ENCODE measurements around the gene SSH2.
"Not testable (repeated sequence)": the region's sequence is repeated elsewhere in the genome, so short reads cannot be mapped to it uniquely, and the experiment has no call there.

SSH2 gene

DNA sequence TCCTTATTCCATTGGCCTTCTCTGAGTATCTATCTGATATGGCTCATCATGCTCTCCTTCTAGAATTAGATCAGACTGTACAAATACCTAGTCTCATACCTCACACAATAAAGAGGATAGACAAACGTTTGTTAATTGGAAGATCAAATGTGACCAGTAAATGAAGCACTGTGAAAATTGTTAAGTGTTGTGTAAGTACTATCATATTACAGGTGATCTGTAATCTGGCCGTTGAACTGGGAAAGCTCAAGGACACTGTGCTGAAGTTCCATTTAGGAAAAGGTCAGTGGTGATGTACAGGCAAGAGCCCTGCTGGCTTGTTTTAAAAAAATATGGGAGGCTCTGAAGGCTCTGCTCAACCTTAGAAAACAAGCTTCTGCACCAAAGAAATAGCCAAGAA, 268.8 kb downstream of the SSH2 start:
- no peak for DNase-seq (ENCODE audit: low read depth)

DNA sequence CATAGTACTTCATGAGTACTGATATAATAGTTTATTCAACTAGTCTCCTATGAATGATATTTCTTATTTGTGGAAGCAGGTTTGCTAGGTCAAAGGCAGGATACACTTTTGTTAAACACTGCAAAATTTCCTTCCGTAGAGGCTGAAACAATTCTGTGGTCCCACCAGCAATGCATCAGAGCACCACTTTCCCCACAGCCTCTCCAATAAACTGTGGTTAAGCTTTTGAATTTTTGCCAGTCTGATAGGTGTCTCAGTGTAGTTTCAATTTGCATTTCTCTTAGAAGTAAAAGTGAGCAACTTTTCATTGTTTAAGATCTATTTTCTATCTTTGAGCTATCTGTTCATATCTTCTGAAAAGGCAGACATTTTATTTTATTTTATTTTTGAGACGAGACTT, 270.9 kb downstream of the SSH2 start:
- DNase-seq (ENCODE audit: low read depth), result no peak

DNA sequence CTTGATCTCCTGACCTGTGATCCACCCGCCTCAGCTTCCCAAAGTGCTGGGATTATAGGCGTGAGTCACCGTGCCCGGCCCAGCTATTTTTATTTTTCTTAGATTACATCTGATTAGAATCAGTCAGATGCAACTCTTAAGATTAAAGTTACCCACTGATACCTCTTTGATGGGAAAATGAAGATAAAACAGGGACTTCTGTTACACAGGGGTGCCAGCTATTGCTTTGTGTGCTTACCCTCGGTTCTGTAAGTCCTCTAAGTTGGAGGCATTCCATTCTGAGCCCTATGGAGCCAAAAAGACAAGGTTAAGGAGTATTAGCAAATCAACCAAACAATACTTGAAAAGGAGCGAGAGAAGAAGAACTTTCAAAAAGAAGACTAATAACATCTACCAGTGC, 274.7 kb downstream of the SSH2 start:
- no peak for DNase-seq (ENCODE audit: low read depth)

DNA sequence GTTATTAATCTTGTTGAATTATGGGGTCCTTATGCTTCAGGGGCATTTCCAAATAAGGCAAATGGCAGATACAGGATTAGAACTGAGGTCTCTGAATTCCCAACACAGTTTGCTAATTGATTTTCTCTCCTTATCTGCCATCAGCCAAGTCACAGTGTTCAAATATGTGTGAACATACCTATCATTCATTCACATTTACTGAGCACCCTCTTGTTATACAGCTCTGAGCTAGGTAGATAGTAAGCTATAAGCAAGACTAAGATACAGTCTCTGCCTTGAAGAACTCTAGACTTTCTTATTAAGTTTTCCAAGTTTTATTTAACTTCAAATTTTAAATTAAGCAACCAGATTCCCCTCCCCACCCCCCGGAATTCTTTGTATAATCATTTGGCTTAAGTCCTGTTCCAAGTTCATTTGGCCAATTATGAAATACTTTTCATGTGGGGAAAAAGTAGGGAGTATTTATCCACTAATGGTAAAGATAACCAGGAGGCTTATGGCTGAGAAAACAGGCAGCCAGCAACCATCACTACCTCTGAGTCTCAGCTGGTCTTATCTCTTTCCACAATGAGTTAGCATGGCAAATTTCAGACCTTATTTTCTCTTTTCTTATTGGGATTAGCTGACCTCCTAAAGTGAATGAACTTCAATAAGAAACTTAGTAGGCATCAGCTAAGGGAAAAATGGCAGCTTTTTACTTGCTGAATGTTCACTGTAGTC, 275.9 kb downstream of the SSH2 start:
- no peak for DNase-seq (ENCODE audit: low read depth)

DNA sequence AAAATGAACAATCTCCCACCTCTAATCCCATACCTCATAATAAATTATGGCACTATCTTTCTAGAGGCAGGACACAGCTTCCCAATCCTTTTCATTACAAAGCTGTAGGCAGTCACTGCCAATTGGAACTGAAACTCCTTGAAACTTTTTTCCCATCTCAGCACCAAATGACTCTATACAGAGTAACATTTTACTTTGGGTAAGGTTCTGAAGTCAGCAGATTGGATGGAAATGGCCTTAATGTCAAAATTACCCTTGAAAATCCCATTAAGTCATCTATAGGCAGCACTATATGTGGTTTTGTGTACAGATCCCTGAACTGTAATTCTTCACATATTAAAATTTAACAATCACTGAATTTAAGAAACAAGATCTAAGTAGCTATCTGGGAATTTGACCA, 277.1 kb downstream of the SSH2 start:
- no peak for DNase-seq (ENCODE audit: low read depth)

DNA sequence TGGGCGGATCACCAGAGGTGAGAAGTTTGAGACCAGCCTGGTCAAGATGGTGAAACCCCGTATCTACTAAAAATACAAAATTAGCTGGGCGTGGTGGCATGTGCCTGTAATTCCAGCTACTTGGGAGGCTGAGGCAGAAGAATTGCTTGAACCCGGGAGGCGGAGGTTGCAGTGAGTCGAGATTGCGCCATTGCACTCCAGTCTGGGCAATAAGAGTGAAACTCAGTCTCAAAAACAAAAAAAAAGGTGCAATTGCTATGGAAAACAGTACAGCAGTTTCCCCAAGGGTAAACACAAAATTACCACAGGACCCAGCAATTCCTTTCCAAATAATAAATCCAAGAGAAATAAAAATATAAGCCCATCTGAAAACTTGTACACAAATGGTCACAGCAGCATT, 278.1 kb downstream of the SSH2 start:
- DNase-seq (ENCODE audit: low read depth), result not testable (repeated sequence)

DNA sequence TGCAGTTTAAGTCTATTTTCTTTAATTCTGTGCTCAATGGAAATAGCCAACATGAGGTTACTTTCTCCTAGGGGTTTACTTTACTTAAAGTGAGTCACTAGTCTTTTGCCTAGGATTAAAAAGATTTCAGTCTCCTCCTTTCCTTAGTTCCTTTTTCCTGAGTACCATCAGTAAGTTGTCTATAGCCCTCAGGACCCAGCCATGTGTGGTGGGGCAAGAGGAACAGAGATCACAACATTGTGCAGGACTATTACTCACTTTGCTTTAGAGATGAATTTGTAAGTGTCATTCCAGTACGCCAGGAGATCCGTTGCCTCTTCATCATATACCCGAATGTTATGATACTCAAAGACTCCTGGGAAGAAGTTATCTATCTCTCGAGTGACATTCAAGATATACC, 279.6 kb downstream of the SSH2 start:
- no peak for DNase-seq (ENCODE audit: low read depth)

DNA sequence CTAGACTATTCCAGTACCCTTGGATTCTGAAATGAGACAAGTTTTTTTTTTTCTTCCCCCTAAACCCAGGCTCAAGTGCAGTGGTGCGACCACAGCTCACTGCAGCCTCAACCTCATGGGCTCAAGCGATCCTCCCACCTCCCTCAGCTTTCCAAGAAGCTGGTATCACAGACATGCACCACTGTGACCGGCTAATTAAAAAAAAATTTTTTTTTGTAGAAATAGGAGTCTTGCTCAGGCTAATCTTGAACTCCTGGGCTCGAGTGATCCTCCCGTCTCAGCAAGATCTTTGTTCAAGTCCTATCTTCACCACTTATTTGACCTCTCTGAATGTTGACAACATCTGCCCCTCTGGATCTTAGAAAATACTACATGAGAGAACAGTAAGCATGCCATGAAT, 280.7 kb downstream of the SSH2 start:
- DNase-seq (ENCODE audit: low read depth), result no peak

DNA sequence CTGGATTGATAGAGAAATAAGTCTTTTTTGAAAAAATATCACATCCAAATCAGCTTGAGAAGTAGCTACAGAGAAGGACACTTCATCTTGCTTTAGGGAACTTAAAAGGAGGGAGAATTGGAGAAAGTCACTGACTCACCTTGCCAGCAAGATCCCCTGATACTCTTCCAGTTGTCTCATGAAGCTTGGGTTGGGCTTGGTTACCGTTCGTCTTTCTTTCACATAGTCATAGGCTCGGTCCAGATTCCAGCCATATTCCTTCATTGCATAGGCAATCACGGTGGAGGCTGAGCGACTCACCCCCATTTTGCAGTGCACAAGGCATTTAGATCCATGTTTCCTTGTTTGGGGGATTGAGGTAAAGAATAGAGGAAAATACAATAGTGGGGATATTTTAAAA, 282.0 kb downstream of the SSH2 start:
- DNase-seq (ENCODE audit: low read depth), result no peak

DNA sequence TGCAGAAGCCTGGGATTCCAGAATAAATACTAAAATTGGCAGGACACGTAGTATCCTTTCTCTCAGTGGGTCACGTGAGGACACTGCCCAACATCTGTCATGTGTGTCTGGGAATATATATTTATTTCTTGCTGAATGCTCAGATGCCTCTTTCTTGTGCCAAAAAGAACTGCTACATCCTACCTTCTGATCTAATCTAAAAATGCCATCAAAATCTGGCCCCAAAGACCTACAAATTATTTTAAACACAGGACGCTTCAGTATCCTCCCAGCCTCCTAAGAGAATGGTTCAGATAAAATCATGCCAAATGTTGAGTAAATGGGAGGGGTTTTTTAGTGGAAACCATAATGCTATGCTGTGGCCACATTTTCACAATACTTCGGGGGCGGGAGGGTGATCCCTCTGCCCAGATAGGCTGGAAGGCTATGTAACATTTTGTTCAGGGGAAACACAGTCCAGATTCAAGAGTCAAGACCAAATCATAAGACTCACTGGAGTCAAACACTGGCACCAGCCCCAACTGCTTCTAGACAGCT, 284.4 kb downstream of the SSH2 start:
- DNase-seq (ENCODE audit: low read depth), result no peak

DNA sequence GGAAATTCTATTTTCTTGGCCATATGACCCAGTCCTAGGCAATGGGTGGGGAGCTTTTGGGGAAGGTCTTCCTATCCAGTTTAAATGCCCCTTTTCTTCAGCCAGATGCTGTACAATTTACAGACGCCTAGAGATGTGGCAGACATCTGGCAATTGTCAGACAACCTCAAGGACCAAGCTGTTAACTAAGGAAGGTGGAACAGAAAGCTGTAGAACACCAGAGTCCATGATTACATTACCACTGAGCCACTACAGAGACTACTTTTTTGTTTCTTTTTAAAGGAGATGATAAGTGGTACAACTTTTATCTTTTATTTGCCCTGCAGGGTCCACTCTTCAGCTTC, 286.2 kb downstream of the SSH2 start:
- no peak for DNase-seq (ENCODE audit: low read depth)

DNA sequence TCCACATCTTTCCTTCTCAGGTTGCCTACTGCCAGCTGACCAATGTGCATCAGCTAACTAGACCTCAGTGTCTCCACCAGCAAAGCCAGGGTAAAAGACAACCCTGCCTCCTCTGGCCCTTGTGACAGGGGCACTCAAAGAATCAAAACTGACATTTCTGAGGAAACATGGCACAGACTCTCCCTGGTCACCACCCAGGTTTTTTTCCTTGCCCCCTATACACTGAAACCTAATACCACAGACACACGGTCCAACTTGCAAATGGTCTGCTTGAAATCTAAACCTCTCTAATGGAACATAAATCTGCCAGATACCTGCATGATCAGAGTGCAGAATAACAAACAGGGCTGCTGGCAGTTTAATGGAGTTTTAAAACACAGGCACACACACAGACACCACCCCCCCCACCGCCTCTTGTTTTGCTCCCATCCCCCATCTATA, 287.8 kb downstream of the SSH2 start:
- DNase-seq (ENCODE audit: low read depth), result no peak

DNA sequence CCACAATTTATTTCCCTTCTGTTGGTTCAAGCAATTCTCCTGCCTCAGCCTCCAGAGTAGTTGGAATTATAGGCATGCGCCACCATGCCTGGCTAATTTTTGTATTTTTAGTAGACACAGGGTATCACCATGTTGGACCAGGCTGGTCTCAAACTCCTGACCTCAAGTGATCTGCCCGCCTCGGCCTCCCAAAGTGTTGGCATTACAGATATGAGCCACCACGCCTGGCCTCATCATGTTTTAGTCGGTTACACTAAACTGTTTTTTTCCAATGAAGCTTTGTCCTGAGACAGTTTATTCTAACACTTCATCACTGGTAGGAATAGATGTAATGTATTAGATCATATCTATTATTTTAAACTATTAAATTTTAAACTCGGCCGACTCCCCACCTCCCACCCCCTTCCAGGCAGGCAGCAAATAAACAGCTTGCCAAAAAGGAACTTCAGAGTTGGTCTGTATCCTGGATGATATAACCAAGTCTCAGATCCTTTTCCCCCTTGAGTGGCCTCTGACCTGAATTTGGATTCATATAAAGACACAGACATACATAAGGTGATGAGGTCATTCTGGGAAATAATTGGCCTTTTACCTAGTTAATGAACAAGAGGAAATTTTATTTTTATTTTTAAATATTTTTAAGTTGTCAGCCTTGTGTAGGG, 288.9 kb downstream of the SSH2 start:
- DNase-seq (ENCODE audit: low read depth), result no peak

DNA sequence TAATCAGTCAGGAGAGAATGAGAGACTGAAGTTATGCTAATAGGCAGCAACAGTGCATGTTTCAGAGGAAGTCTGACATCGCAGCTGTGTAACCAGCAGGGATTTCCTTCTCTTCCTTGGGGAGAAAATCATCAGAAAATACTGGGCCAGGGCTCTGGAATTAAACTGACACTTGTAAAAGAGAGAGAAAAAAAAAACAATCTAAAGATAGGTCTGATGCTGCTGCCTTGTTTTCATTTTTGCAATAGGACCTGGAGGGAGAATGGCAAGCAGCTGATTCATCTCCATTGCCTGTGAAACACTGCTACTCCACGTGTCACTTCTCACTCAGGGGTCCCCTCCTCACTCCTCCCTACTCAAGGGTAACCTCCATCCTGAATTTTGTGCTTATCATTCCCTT, 289.6 kb downstream of the SSH2 start:
- no peak for DNase-seq (ENCODE audit: low read depth)

DNA sequence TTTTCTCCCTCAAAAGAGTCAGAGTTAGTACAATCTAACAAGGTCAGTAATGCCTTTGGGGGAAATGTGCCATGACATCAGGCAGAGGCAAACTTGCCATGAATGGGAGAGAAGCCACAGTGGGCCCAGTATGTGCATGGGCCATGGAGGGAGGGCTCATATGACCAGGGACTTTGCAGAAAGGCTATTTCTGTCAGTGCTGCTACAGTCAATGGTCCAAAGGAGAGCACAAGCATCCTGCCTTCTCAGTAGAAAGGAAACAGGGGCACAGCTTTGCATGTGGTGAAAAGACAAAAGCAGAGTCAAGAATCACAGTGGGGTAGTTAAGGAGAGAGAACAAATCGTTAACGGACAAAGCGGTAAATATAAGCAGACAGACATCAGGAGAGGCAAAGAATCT, 296.1 kb downstream of the SSH2 start:
- DNase-seq (ENCODE audit: low read depth), result no peak

DNA sequence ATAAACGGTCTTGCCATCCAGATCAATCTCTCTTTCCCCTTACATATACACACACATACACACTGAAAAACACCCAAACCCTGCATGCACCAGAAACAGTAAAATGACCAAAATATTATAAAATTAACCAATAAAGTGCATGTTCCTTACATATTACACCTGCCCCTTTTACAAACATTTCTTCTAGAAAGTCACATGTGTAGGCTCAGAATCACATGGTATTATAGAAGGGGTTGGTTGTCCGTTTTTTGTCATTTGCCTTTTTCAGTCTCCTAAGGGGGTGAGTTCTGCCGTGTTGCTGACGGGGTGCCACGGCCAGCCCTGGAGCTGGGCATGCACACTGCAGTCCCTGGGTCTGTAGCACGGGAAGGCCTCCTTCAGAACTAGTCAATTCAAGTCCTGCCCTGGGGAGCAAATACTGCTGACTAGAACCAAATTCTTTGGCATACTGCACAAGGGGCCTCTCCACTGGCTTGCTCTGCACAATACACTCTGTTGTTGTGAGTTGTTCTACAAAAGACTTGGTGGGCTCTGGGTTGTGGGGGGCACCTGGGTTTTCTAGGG, 299.3 kb downstream of the SSH2 start:
- DNase-seq (ENCODE audit: low read depth), result no peak

DNA sequence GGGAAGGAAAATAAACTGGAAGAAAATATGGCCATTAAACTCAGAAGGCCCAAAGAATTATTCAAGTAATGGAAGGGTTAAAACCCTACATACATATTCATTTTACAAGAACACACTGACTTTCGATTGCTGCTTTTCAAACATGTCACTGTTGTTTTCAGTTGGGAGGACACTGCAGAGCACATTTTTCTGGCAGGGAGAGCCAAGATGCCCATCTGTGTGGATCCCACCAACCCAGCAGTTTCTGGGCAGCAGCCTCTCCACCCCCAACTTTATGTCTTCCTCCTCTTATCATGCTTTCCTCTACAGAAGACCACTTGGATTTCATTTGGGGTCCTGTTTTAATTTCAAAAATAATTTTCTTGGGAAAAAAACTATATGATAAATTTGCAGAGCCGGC, 300.2 kb downstream of the SSH2 start:
- no peak for DNase-seq (ENCODE audit: low read depth)

DNA sequence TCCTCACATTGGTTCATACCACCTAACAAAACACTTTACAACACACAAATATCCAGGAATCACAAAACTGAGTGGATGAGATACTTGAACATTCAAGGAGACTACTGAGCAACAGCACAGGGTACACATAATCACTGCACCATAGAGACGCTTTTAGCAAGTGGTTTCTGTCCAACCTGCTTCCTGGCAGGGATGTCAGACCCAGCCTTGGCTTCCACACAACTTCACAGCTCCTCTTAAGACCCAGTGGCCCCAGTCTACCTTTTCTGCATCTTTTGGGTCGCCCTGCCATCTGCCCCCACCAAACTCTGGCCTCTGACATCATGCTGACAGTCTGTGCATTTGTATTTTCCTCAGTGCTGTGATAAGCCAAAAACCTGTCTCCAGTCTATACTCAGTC, 301.4 kb downstream of the SSH2 start:
- no peak for DNase-seq (ENCODE audit: low read depth)

DNA sequence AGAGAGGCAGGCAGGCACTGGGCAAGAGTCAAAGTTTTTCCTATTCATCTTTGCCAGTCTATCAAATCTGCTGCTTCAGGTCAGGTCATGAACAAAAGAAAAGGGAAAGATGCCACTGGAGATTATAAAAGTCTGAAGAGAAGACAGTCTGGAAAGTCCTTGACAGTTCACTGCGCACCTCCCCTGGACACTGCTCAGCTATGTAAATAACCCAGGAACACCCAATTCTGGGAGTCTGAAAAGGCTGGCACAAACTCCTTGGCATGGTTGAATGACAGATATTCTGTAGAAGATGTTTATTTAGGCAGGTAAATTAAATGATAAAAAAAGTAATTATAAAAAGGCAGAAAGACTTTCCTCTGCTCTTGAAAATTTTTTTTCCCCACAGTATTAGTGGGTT, 302.1 kb downstream of the SSH2 start:
- no peak for DNase-seq (ENCODE audit: low read depth)

DNA sequence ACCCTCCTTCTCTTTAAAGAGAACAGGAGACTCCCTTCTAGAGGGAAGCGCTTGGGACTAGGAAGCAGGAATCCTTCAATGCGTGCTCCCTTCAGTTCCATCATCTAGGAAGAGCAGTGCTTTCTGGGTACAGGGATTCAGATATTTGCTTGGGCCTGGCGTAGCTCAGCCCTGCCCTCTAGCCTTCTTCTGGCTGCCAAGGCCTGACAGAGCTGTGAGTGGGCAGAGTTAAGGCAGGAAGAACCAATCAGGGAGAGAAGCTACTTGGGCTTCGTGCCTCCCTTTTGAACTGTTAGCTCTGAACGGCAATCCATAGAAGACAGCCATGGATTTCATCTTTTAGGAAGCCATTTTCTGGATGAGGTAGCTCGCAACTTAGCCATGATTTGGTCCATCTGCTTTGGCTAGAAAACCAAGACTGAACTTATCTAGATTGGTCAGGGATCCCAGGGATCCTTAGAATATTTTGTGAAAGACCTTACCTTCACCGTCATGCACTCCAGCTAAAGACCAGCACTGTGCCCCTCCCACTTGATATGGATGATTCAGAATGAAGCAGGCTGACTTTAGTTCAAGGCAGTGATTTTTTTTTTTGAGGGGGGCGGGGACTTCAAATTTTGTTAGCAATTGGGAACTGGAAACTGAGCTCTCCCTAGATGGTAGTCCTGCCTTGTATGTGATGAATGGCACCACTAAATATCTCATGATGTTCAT, 304.8 kb downstream of the SSH2 start:
- no peak for DNase-seq (ENCODE audit: low read depth)

DNA sequence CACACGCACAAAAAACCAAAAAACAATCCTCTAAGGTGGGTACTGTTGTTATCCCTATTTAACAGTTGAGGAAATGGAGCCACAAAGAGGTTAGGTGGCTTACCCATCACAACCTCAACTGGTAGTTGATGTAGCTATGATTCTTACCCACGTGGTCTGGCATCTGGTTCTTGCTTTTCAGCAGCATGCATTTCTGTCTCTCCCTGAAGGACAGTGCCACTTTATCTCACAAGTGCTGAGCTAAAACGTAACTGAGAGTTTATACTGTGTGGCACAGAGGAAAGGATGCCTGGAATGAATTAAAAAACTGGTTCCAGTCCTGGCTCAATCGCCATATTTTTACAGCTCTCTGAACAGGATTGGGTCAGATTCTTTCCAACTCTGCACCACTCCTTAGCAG, 305.4 kb downstream of the SSH2 start:
- no peak for DNase-seq (ENCODE audit: low read depth)

DNA sequence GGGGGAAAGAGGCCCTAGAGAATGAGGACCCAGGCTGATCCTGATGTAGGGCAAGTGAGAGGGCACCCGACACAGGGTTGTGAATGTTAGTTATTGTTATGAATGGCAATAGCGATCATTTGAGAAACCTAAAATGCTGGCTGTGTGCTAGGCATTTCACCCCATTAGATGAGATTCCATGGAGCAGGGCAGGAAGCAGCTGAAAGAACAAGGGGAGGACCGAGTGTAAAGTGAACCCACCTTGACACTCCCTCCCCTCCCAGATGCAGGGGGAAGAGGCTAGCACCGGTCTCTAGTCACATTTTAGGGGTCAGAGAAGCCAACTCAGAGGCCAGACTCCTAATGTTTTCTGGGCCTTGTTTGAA, 306.8 kb downstream of the SSH2 start:
- no peak for DNase-seq (ENCODE audit: low read depth)
